PFSK-1 (cell line): ENCODE measurements around the gene NLN. TPM values are rescaled to one million over a fixed set of nuclear protein-coding genes. Genes with fewer than 3 reads are reported as not detected.
A peak's percentile ranks its signal among the peaks of the same experiment; 100 is the strongest.

Source experiments
- FOXP2 ChIP-seq: optimal IDR thresholded peaks from 2 replicates; pipeline ENCODE3; 2011; ENCODE audit warnings: borderline replicate concordance, control low read depth, inconsistent platforms; ENCODE audit not compliant: insufficient read depth; ENCODE audit errors: extremely low read length, extremely low read depth
- POLR2AphosphoS5 ChIP-seq: IDR thresholded peaks from 2 replicates; pipeline ENCODE4 v1.6.1; 2012; ENCODE audit warnings: low read depth, mild to moderate bottlenecking, control low read depth, low read length, moderate library complexity
- REST ChIP-seq, 2 experiments: IDR thresholded peaks; 2 replicates each; pipeline versions ENCODE4 v1.6.1 to v1.8.0; 2011 to 2012; ENCODE audit warnings: low read depth in 2 of 2, low read length in 2 of 2, control low read depth in 1 of 2, inconsistent platforms in 1 of 2, mild to moderate bottlenecking in 1 of 2, moderate library complexity in 1 of 2; ENCODE audit not compliant: insufficient read depth in 1 of 2
- SIN3A ChIP-seq: IDR thresholded peaks from 2 replicates; pipeline ENCODE4 v1.6.1; 2012; ENCODE audit warnings: mild to moderate bottlenecking, low read length, moderate library complexity, borderline replicate concordance; ENCODE audit not compliant: insufficient read depth
- TAF1 ChIP-seq: IDR thresholded peaks from 2 replicates; pipeline ENCODE4 v1.6.1; 2012; ENCODE audit warnings: low read length, control low read depth, borderline replicate concordance; ENCODE audit not compliant: insufficient read depth
- polyA plus RNA-seq: library from polyadenylated mRNA; unstranded; fragments of >200 nt; gene quantifications from one replicate; pipeline ENCODE4 v1.2.1, GENCODE V29; 2012; ENCODE audit warnings: low read depth, missing spikeins; ENCODE audit not compliant: insufficient read length

Gene NLN
- 22.2 TPM for polyA plus RNA-seq

DNA sequence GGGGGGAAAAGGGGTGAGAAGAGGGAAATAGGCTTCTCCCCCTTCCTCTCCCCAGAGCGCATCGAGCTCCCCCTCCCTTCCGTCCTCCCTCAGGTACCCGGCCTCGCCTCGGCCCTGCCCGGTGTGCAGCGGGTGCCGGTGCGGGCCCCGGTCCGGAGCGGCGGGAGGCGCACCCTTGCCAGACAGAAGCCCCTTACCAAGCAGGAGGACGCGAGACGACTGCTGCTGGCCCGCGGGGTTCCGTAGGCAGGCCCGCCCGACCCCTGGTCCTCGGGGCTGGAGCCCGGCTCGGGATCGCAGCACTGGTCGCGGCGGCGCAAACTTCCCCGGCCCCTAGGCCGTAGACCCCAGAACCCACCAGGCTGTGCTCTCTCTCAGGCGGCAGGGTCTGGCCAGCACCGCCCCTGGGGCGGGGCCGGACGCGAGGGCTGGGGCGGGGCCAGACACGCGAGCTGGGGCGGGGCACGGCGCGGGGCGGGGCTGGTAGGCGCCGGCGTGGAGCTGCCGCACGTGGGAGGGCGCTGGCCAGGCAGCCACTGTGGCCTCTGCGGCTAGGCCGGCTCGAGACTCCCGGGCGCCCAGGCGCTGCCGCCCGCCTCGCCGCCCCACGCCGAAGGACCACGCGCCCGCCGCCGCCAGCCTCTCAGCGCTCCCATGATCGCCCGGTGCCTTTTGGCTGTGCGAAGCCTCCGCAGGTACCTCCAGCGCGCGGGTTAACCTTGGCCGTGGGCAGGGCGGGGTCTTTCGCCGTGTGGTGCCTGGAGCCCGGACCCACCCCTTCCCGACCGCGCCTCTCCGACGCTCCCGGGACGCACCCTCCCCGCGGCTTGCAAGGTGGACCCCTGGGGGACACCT lies at the start of gene NLN, which contains the start of gene SGTB:
NLN (plus strand) TSS at position 486 of the 855 bp plus-strand sequence; CDS start at position 655, 169 bp downstream.
SGTB (minus strand) TSS at position 390 of the 855 bp plus-strand sequence. CDS start 1,302 bp downstream, outside the sequence.
- peak; percentile 72 for TF ChIP-seq POLR2AphosphoS5
- TF ChIP-seq SIN3A = peak; percentile 55; the same call in 1 of the 2 replicates
- TF ChIP-seq FOXP2 = no peak
- TF ChIP-seq REST (IDR thresholded peaks at IDR 0.05; ENCODE audit: insufficient read depth in 1 of 2, low read depth in 2 of 2, low read length in 2 of 2) = no peak; a peak in 1 of 4 replicates
- peak; percentile 18; the same call in 1 of the 2 replicates for TF ChIP-seq TAF1

- no peak for TF ChIP-seq POLR2AphosphoS5
These were observed 49.2 kb upstream of the NLN start for GRCh38 chr5:65672796-65673195.

DNA sequence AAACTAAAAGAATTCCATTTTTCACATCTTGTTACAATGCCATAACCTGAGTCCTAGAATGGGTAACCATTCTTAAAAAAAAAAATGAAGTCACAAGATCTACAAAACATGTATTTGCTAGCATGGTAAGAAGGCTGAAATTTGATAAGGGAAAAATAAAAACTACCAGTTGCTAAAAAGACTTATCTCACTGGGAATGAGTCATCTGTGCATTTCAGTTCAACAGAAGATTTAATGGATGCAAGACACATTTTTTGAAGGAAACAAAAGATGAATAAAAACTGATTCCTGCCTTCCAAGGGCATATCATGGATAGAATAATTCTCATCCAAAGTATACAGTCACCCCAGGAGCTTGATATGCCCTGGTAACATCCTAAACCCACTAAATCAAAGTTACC lies 47.3 kb upstream of the NLN start:
- TF ChIP-seq REST (IDR thresholded peaks at IDR 0.05; ENCODE audit: insufficient read depth in 1 of 2, low read depth in 2 of 2, low read length in 2 of 2) (no peak), FOXP2 (no peak), TAF1 (no peak), SIN3A (no peak), POLR2AphosphoS5 (no peak)

DNA sequence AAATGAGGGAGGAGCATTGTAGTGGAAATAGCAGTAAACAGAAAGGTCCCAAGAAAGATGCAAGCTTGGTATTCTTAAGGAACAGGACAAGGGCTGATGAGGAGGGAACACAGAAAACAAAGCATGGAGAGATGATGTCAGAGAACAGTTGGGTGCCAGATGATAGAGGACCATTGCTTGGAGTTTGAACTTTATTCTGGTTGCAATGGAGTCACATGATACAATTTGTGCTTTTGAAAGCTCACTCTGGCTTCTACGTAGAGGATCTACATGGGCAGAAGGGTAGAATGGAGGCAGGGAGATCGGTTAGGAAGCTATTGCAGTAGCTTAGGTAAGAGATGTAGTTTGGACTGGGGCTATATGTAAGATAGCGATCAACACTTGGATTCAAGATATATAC lies 39.9 kb upstream of the NLN start:
- TF ChIP-seq POLR2AphosphoS5 = no peak
- TF ChIP-seq TAF1 = no peak
- TF ChIP-seq REST (IDR thresholded peaks at IDR 0.05; ENCODE audit: insufficient read depth in 1 of 2, low read depth in 2 of 2, low read length in 2 of 2) = no peak
- TF ChIP-seq SIN3A = no peak
- no peak for TF ChIP-seq FOXP2

- TF ChIP-seq SIN3A = no peak
- no peak for TF ChIP-seq FOXP2
- no peak for TF ChIP-seq TAF1
- TF ChIP-seq POLR2AphosphoS5 = no peak
- no peak for TF ChIP-seq REST (IDR thresholded peaks at IDR 0.05; ENCODE audit: insufficient read depth in 1 of 2, low read depth in 2 of 2, low read length in 2 of 2)
These were observed 28.9 kb upstream of the NLN start for GRCh38 chr5:65693121-65693520.
